ENCODE results near the gene GRIN2A.

Gene GRIN2A

DNA sequence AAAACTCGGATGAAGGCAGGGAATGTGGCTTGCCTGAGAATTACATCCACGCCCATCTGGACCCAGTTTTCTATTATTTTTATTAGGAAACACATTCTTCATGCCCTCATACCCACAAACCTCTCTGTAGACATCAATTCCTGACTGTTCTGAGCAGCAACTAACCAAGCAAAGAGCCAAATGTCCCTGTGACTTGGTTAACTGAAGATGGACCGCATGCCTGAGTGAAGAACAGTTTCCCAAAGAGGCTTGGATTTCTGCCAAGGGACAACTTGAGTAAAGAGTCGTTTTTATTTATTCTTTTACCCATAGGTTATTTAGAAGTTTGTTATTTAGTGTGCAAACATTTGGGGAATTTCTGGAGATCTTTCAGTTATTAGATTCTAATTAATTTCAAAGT is 259.8 kb downstream of the GRIN2A start:
- no peaks in the 10 kb centered on the region for H3K79me1 ChIP-seq (ENCODE audit: low read length)

DNA sequence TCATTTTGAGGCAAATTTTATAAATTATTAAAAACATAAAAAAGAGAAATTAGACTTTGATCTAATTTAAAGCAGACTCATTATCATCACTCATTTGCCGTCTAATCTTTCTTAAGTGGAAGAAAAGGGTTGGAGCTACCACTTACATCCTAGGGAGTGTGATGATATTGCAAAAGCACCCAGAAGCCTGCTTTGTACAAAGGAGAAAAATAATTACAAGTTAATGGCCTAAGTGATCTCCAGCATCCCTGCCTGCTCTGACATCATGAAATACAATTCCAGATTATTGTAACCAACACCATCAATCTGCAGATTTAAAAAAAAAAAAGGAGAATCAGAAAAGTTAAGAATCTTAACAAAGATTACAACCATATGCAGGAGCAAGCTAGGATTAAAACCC is 260.2 kb downstream of the GRIN2A start:
- Histone ChIP-seq H3K23ac (ENCODE audit: low read length) (no peak overlapping the region), H3K27ac (ENCODE audit: low read depth, low read length) (no peak overlapping the region), H3K4me3 (ENCODE audit: low read length) (no peak overlapping the region), H3K4ac (ENCODE audit: low read depth, low read length) (no peak overlapping the region), H2BK5ac (ENCODE audit: low read length) (no peak overlapping the region), H2BK15ac (replicated peaks; ENCODE audit: low read depth) (no peak overlapping the region), H2BK120ac (ENCODE audit: low read depth, low read length) (no peak overlapping the region), H2AK5ac (ENCODE audit: low read length) (no peak overlapping the region), H3K79me1 (ENCODE audit: low read length) (no peaks in the 10 kb centered on the region), H4K5ac (ENCODE audit: low read length) (no peak overlapping the region), H3K36me3 (ENCODE audit: control insufficient read depth, insufficient read depth, low read length) (no peaks in the 10 kb centered on the region), H3K4me1 (ENCODE audit: control insufficient read depth, low read depth, low read length) (no peaks in the 10 kb centered on the region), H3K56ac (ENCODE audit: low read length) (no peak overlapping the region), H3K79me2 (ENCODE audit: control insufficient read depth, insufficient read depth, low read length) (no peaks in the 10 kb centered on the region), H3K4me2 (ENCODE audit: low read length) (no peak overlapping the region), H3K27me3 (ENCODE audit: insufficient read depth, low read length, poor library complexity) (no peaks in the 10 kb centered on the region), H3K9ac (ENCODE audit: low read length) (no peak overlapping the region), H4K8ac (ENCODE audit: low read depth, low read length) (no peak overlapping the region), H3K18ac (ENCODE audit: low read length) (no peak overlapping the region)
- whole genome bisulfite sequencing (ENCODE audit: extremely low coverage, insufficient coverage, low lambda C conversion rate), result no CpG with 5 or more reads among the region's 1 CpG
- DNase-seq, result no peak

More for the DNA sequence above, 259.8 kb downstream of the GRIN2A start:
- no peaks in the 10 kb centered on the region for H3K27me3 ChIP-seq (ENCODE audit: insufficient read depth, low read length, poor library complexity)
- H4K5ac ChIP-seq (ENCODE audit: low read length), result no peak overlapping the region
- H2BK5ac ChIP-seq (ENCODE audit: low read length), result no peak overlapping the region
- no peak overlapping the region for H2BK120ac ChIP-seq (ENCODE audit: low read depth, low read length)
- no peak overlapping the region for H3K27ac ChIP-seq (ENCODE audit: low read depth, low read length)
- no peaks in the 10 kb centered on the region for H3K4me1 ChIP-seq (ENCODE audit: control insufficient read depth, low read depth, low read length)
- no peak overlapping the region for H3K23ac ChIP-seq (ENCODE audit: low read length)
- DNase-seq, result no peak
- H3K4ac ChIP-seq (ENCODE audit: low read depth, low read length), result no peak overlapping the region
- no peak overlapping the region for H4K8ac ChIP-seq (ENCODE audit: low read depth, low read length)
- H3K56ac ChIP-seq (ENCODE audit: low read length), result no peak overlapping the region
- no peak overlapping the region for H3K4me2 ChIP-seq (ENCODE audit: low read length)
- no peaks in the 10 kb centered on the region for H3K79me2 ChIP-seq (ENCODE audit: control insufficient read depth, insufficient read depth, low read length)
- H2BK15ac ChIP-seq (replicated peaks; ENCODE audit: low read depth), result no peak overlapping the region
- H3K9ac ChIP-seq (ENCODE audit: low read length), result no peak overlapping the region
- WGBS (ENCODE audit: extremely low coverage, insufficient coverage, low lambda C conversion rate), result no CpG with 5 or more reads among the region's 4 CpGs
- no peak overlapping the region for H2AK5ac ChIP-seq (ENCODE audit: low read length)
- H3K36me3 ChIP-seq (ENCODE audit: control insufficient read depth, insufficient read depth, low read length), result no peaks in the 10 kb centered on the region
- H3K4me3 ChIP-seq (ENCODE audit: low read length), result no peak overlapping the region
- H3K18ac ChIP-seq (ENCODE audit: low read length), result no peak overlapping the region

DNA sequence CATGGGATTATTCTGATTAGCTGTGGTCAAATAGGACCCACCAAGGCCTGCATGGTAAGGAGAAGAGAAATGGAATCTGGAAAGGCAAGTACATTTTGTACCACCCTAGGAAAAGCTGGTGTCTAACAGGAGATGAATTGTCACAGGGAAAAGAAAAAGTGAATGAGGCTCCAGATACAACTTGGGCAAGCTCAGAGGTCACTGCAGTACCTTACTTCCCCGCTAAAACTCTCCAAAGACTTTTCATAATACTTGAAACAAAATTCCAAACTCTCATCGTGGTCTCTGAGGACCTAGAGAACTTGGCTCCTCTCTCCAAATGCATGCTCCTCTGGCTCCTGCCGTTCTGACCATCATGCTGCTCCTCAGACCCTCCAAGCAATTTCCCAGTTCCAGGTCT is 262.8 kb downstream of the GRIN2A start:
- Histone ChIP-seq H2AK5ac (ENCODE audit: low read length) (no peak overlapping the region), H3K4me1 (ENCODE audit: control insufficient read depth, low read depth, low read length) (no peaks in the 10 kb centered on the region), H3K4ac (ENCODE audit: low read depth, low read length) (no peak overlapping the region), H3K18ac (ENCODE audit: low read length) (no peak overlapping the region), H3K9ac (ENCODE audit: low read length) (no peak overlapping the region), H4K8ac (ENCODE audit: low read depth, low read length) (no peak overlapping the region), H3K4me3 (ENCODE audit: low read length) (no peak overlapping the region), H3K27ac (ENCODE audit: low read depth, low read length) (no peak overlapping the region), H3K27me3 (ENCODE audit: insufficient read depth, low read length, poor library complexity) (no peaks in the 10 kb centered on the region), H3K79me2 (ENCODE audit: control insufficient read depth, insufficient read depth, low read length) (no peaks in the 10 kb centered on the region), H2BK120ac (ENCODE audit: low read depth, low read length) (no peak overlapping the region), H4K5ac (ENCODE audit: low read length) (no peak overlapping the region), H2BK5ac (ENCODE audit: low read length) (no peak overlapping the region), H3K23ac (ENCODE audit: low read length) (no peak overlapping the region), H3K36me3 (ENCODE audit: control insufficient read depth, insufficient read depth, low read length) (no peaks in the 10 kb centered on the region), H2BK15ac (replicated peaks; ENCODE audit: low read depth) (no peak overlapping the region), H3K56ac (ENCODE audit: low read length) (no peak overlapping the region), H3K79me1 (ENCODE audit: low read length) (no peaks in the 10 kb centered on the region), H3K4me2 (ENCODE audit: low read length) (no peak overlapping the region)
- WGBS (ENCODE audit: extremely low coverage, insufficient coverage, low lambda C conversion rate), result no CpG with 5 or more reads among the region's 3 CpGs
- DNase-seq, result no peak

DNA sequence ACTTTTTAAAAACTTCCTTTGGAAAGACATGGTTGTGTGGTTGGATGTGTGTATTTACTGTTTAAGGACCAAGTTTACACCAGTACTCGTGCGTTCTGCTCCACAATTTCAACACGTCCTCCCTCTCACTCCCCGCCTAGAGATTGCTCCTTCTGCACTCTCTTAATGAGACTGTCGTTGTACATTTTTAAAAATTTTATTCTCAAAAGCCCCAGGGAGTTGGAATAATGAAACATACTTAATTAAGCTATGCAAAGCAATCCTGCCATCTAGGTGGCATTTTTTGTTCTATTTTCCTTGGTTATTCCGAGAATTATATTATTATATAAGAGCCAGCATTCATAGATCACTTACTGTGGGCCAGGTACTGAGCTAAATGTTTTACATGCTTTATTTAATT is 264.5 kb downstream of the GRIN2A start:
- Histone ChIP-seq H4K8ac (ENCODE audit: low read depth, low read length) (no peak overlapping the region), H3K79me1 (ENCODE audit: low read length) (no peaks in the 10 kb centered on the region), H3K27me3 (ENCODE audit: insufficient read depth, low read length, poor library complexity) (no peaks in the 10 kb centered on the region), H3K4ac (ENCODE audit: low read depth, low read length) (no peak overlapping the region), H2AK5ac (ENCODE audit: low read length) (no peak overlapping the region), H3K27ac (ENCODE audit: low read depth, low read length) (no peak overlapping the region), H3K4me3 (ENCODE audit: low read length) (no peak overlapping the region), H3K9ac (ENCODE audit: low read length) (no peak overlapping the region), H3K18ac (ENCODE audit: low read length) (no peak overlapping the region), H2BK120ac (ENCODE audit: low read depth, low read length) (no peak overlapping the region), H4K5ac (ENCODE audit: low read length) (no peak overlapping the region), H2BK15ac (replicated peaks; ENCODE audit: low read depth) (no peak overlapping the region), H3K4me2 (ENCODE audit: low read length) (no peak overlapping the region), H3K4me1 (ENCODE audit: control insufficient read depth, low read depth, low read length) (no peaks in the 10 kb centered on the region), H3K79me2 (ENCODE audit: control insufficient read depth, insufficient read depth, low read length) (no peaks in the 10 kb centered on the region), H3K56ac (ENCODE audit: low read length) (no peak overlapping the region), H3K23ac (ENCODE audit: low read length) (no peak overlapping the region), H2BK5ac (ENCODE audit: low read length) (no peak overlapping the region), H3K36me3 (ENCODE audit: control insufficient read depth, insufficient read depth, low read length) (no peaks in the 10 kb centered on the region)
- WGBS (ENCODE audit: extremely low coverage, insufficient coverage, low lambda C conversion rate), result no CpG with 5 or more reads among the region's 6 CpGs
- DNase-seq, result no peak

DNA sequence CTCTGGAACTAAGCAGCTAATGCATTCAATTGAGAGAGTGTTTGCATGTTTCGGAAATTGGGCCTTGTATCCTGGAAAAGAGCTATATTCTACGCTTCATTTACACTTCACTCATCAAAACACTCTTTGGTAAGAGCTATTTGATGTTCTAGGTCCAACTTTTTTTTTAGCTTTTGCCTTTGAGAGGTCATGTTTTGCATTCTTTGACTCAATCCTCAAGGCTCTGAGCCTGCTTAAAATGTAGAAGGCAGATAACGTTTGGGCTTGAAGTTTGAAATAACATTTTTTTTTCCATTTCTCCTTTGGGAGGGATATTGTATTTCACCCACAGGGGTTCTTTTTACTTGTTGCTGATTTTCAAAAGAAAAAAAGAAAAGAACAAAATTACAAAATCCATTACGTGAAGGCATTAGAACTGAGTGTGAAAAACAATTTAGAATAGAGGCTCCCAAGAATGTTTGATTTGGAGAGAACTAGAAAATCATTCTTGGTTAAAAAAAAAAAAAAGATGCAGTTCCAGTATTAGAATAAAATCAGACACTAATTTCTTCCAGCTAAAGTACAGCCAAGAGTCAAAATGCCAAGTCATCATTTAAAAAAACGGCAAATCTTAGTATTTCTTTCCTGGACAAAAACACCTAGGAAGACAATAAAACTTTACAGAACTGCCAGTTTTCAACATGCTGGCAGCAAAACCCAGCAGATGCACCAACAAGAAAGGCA is 268.5 kb downstream of the GRIN2A start:
- Histone ChIP-seq H3K4me2 (ENCODE audit: low read length) (no peak overlapping the region), H2BK15ac (replicated peaks; ENCODE audit: low read depth) (no peak overlapping the region), H2BK5ac (ENCODE audit: low read length) (no peak overlapping the region), H3K27ac (ENCODE audit: low read depth, low read length) (no peak overlapping the region), H3K23ac (ENCODE audit: low read length) (no peak overlapping the region), H4K5ac (ENCODE audit: low read length) (no peak overlapping the region), H3K56ac (ENCODE audit: low read length) (no peak overlapping the region), H3K27me3 (ENCODE audit: insufficient read depth, low read length, poor library complexity) (no peaks in the 10 kb centered on the region), H3K18ac (ENCODE audit: low read length) (no peak overlapping the region), H3K4me3 (ENCODE audit: low read length) (no peak overlapping the region), H3K79me2 (ENCODE audit: control insufficient read depth, insufficient read depth, low read length) (no peaks in the 10 kb centered on the region), H2BK120ac (ENCODE audit: low read depth, low read length) (no peak overlapping the region), H2AK5ac (ENCODE audit: low read length) (no peak overlapping the region), H3K4ac (ENCODE audit: low read depth, low read length) (no peak overlapping the region), H4K8ac (ENCODE audit: low read depth, low read length) (no peak overlapping the region), H3K4me1 (ENCODE audit: control insufficient read depth, low read depth, low read length) (no peaks in the 10 kb centered on the region), H3K36me3 (ENCODE audit: control insufficient read depth, insufficient read depth, low read length) (no peaks in the 10 kb centered on the region), H3K79me1 (ENCODE audit: low read length) (no peaks in the 10 kb centered on the region), H3K9ac (ENCODE audit: low read length) (no peak overlapping the region)
- WGBS (ENCODE audit: extremely low coverage, insufficient coverage, low lambda C conversion rate), result no CpG with 5 or more reads among the region's 5 CpGs
- no peak for DNase-seq

DNA sequence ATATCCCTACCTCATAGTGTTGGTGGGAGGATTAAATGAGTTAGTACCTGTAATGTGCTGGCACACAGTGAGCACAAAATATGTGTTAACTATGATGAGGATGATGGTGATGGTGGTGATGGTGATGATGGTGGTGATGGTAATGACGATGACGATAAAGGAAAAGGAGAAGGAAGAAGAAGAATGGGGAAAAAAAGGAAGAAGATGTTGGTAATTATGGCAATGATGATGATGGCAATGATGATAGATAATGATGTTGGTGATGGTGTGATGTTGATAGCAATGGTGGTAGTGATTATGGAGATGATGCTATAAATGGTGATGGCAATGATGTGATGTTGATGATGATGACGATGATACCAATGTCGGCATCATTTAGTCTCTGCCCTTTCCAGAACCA is 270.2 kb downstream of the GRIN2A start:
- WGBS (ENCODE audit: extremely low coverage, insufficient coverage, low lambda C conversion rate), result 100% methylated on average over 2 of the region's 4 CpGs

More for the DNA sequence above, 270.2 kb downstream of the GRIN2A start:
- Histone ChIP-seq H3K23ac (ENCODE audit: low read length) (no peak overlapping the region), H2BK120ac (ENCODE audit: low read depth, low read length) (no peak overlapping the region), H2BK15ac (replicated peaks; ENCODE audit: low read depth) (no peak overlapping the region), H3K27ac (ENCODE audit: low read depth, low read length) (no peak overlapping the region), H3K79me1 (ENCODE audit: low read length) (no peaks in the 10 kb centered on the region), H3K4me2 (ENCODE audit: low read length) (no peak overlapping the region), H3K36me3 (ENCODE audit: control insufficient read depth, insufficient read depth, low read length) (no peaks in the 10 kb centered on the region), H2AK5ac (ENCODE audit: low read length) (no peak overlapping the region), H2BK5ac (ENCODE audit: low read length) (no peak overlapping the region), H4K8ac (ENCODE audit: low read depth, low read length) (no peak overlapping the region), H3K4ac (ENCODE audit: low read depth, low read length) (no peak overlapping the region), H3K56ac (ENCODE audit: low read length) (no peak overlapping the region), H4K5ac (ENCODE audit: low read length) (no peak overlapping the region), H3K27me3 (ENCODE audit: insufficient read depth, low read length, poor library complexity) (no peaks in the 10 kb centered on the region), H3K4me3 (ENCODE audit: low read length) (no peak overlapping the region), H3K4me1 (ENCODE audit: control insufficient read depth, low read depth, low read length) (no peaks in the 10 kb centered on the region), H3K79me2 (ENCODE audit: control insufficient read depth, insufficient read depth, low read length) (no peaks in the 10 kb centered on the region), H3K18ac (ENCODE audit: low read length) (no peak overlapping the region), H3K9ac (ENCODE audit: low read length) (no peak overlapping the region)
- no peak for DNase-seq
